Measurements from ENCODE around the gene DDX59.
"Not testable (repeated sequence)": the region's sequence is repeated elsewhere in the genome, so short reads cannot be mapped to it uniquely, and the experiment has no call there.

Gene DDX59

DNA sequence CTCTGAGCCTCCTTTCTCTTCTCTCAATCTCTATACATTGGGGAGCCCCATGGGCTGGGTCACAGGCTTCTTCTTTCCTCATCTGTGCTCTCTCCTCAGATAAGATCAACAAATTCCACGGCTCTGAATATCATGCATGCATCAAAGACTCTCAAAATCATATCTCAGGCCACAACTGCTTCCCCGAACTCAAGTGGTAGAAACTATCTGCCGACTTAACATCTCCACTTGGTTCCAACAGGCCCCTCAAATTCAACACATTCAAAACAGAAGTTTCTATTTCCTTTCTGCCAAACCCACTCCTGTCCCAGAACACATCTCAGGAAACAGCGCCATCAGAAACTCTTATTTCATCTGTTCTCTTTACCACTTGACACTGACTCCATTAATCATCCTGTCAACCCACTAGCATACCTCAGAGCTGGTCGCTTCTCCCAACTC is 16.7 kb downstream of the DDX59 start:
- H3K4me1 Mint-ChIP-seq: peaks cover 30% of the 10 kb centered on the region
- ATAC-seq (peak; percentile 81), DNase-seq (no peak)
- peak overlapping the region; percentile 16 to 61 for H3K27ac Mint-ChIP-seq
- peak overlapping the region; percentile 35 to 53 for H3K4me3 Mint-ChIP-seq
- H3K9me3 Mint-ChIP-seq: no peaks in the 10 kb centered on the region
- no peaks in the 10 kb centered on the region for H3K27me3 Mint-ChIP-seq

DNA sequence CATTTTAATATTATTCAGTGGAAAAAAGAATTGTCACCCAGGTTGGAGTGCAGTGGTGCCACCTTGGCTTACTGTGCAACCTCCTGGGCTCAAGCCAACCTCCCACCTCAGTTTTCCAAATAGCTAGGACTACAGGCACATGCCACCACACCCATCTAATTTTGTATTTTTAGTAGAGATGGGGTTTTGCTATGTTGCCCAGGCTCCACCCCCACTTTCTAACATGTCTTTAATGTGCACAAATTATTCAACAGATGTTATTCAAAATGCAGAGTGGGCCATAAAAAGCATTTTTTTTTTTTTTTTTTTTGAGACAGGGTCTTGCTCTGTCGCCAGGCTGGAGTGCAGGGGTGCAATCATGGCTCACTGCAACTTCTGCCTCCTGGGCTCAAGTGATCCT is 17.3 kb downstream of the DDX59 start:
- Mint-ChIP-seq H3K27me3 (no peaks in the 10 kb centered on the region), H3K4me3 (no peak overlapping the region), H3K27ac (no peak overlapping the region), H3K4me1 (peaks cover 30% of the 10 kb centered on the region), H3K9me3 (no peaks in the 10 kb centered on the region)
- DNase-seq (no peak), ATAC-seq (no peak)

DNA sequence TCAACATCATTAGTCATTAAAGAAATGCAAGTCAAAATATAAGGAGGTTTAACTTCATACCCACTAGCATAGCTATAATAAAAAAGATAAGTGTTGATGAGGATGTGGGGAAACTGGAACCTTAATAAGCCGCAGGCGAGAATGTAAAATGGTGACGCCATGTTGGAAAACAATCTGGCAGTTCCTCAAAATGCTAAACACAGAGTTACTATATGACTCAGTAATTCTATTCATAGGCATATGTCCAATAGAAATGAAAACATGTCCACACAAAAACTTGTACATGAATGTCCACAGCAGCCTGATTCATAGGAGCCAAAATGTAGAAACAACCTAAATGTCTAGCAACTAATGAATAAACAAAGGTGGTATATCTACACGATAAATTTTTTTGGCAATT is 23.2 kb downstream of the DDX59 start:
- Mint-ChIP-seq H3K4me1 (no peaks in the 10 kb centered on the region), H3K27me3 (no peaks in the 10 kb centered on the region)

DNA sequence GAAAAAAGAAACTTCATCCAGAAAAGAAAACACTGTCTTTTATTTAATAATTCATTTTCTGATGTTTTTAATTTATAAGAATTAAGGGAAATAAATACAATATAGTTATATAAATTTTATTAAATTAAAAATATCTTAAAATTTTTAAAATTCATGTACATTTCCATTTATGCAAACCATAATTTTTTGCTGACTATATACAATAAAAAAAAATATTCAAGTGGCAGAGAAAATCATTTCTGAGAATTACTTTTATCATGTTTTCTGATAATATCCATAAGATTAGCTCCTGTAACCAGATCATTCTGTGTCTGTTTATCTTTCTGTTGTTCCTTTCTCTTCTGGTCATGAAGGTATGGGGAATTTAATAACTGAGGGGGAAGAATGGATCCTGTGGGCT is 25.7 kb downstream of the DDX59 start:
- no peaks in the 10 kb centered on the region for H3K27me3 Mint-ChIP-seq
- no peak for ATAC-seq
- no peaks in the 10 kb centered on the region for H3K9me3 Mint-ChIP-seq
- no peak for DNase-seq
- no peak overlapping the region for H3K4me3 Mint-ChIP-seq
- H3K4me1 Mint-ChIP-seq: peaks cover 6% of the 10 kb centered on the region
- H3K27ac Mint-ChIP-seq: no peak overlapping the region

More for the DNA sequence above, 23.2 kb downstream of the DDX59 start:
- no peak for ATAC-seq
- Mint-ChIP-seq H3K27ac (no peak overlapping the region), H3K4me3 (no peak overlapping the region), H3K9me3 (no peaks in the 10 kb centered on the region)
- no peak for DNase-seq

DNA sequence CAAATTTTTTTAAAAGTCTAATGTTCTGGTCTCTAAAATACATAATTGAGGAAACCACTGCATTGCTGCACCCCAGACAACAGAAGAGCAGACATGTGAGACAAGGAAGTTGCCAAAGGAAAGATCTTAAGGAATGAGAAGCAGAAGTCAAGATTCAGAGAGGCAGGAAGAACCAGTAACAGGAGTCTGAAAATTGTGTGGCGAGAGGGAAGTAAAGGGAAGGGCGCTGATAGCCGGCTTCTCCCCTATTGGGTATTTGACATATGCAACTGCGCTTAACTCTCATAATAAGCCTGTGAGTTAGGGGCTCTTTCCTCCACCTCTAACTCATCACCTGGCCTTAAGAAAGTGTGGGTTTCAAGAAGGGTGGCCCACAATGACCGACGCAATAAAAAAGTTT is 27.2 kb downstream of the DDX59 start:
- Mint-ChIP-seq H3K9me3 (no peaks in the 10 kb centered on the region), H3K27ac (no peak overlapping the region), H3K27me3 (no peaks in the 10 kb centered on the region), H3K4me3 (no peak overlapping the region), H3K4me1 (peaks cover 6% of the 10 kb centered on the region)
- ATAC-seq (no peak), DNase-seq (no peak)

DNA sequence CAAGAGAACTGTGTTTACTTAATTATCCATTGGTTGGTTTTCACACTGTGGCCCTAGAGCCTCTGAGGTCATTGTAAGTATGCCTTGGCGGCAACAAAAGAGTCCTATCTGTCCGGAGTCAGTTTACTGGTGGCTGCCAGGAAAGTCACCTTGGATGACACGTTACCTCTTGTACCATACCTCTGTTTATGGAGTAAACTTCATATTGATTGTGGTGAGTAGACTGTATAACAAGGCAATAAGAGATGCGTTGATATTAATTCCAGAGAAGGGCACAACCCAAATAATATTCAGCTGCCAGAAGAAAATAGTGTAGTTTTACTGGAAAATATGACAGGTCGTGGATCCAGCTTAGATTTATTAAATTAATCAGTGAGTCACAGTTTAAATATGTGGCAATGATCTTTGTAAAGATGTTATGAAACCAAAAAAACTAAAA is 28.7 kb downstream of the DDX59 start:
- ATAC-seq: no peak
- no peak for DNase-seq
- no peak overlapping the region for H3K27ac Mint-ChIP-seq
- H3K9me3 Mint-ChIP-seq: no peaks in the 10 kb centered on the region
- no peak overlapping the region for H3K4me3 Mint-ChIP-seq
- H3K4me1 Mint-ChIP-seq: peaks cover 6% of the 10 kb centered on the region
- H3K27me3 Mint-ChIP-seq: no peaks in the 10 kb centered on the region

DNA sequence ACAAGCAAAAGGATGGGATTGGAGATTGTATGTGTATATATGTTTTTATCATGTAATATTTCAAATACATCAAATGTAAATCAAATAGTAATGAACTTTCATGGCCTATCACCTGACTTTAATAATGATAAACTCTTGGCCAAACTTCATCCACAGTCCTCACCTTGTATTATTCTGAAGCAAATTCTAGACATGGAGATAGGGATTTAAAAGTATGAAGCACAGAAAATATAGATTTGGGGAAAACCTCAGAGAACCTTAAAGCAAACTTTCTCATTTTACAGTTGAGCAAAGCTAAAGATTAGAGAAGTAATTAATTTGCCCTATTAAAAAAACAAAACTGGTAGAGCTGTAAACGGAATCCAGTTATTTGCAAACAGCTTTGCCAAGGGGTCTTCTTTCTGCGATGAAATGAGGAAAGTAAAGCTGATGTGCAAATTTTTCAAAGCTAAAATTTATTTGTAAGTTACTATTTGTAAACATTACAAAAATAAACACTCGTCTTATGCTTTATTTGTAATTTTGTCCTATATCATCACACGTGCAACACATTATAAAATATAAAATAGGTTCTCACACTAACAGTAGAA is 29.2 kb downstream of the DDX59 start:
- Mint-ChIP-seq H3K9me3 (no peaks in the 10 kb centered on the region), H3K27ac (no peak overlapping the region), H3K4me1 (peaks cover 6% of the 10 kb centered on the region), H3K4me3 (no peak overlapping the region), H3K27me3 (no peaks in the 10 kb centered on the region)
- no peak for DNase-seq
- no peak for ATAC-seq

DNA sequence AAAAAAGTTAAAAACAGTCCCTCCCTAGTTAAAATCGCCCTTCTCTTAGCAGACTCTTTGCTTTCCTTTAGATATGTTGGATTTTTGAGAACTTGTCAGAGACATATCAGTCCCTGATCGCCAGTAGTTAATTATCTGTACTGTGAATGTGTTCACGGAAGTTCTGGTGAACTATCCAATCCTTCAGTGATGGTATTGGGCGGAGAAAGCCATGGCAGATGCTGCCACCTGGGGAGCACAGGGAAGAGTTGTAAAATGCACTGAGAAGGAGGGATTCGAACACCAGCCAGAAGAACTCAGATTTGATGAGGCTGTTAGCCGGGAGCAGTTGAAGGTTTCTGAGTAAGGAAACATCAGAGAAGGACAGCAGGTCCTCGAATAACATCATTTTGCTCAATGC is 31.6 kb downstream of the DDX59 start:
- Mint-ChIP-seq H3K27me3 (no peaks in the 10 kb centered on the region), H3K4me3 (no peak overlapping the region), H3K9me3 (no peaks in the 10 kb centered on the region), H3K4me1 (peaks cover 6% of the 10 kb centered on the region), H3K27ac (peak overlapping the region in 1 of 2 donors; percentile 55)
- DNase-seq: no peak
- no peak for ATAC-seq

DNA sequence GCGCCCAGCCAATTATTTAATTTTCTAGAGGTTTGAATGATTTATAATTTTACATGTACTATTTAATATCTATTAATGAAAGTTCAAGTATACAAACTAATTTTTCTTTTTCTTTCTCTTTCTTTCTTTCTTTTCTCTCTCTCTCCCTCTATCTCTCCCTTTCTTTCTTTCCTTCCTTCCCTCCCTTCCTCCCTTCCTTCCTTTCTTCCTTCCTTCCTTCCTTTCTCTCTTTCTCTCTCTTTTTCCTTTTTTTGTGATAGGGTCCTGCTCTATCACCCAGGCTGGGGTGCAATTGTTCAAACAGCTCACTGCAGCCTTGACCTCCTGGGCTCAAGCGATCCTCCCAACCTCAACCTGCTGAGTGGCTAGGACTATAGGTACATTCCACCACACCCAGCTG is 33.0 kb downstream of the DDX59 start:
- DNase-seq (no peak), ATAC-seq (no peak)
- no peaks in the 10 kb centered on the region for H3K9me3 Mint-ChIP-seq
- H3K27ac Mint-ChIP-seq: no peak overlapping the region
- H3K27me3 Mint-ChIP-seq: no peaks in the 10 kb centered on the region
- no peak overlapping the region for H3K4me3 Mint-ChIP-seq
- H3K4me1 Mint-ChIP-seq: peaks cover 6% of the 10 kb centered on the region

DNA sequence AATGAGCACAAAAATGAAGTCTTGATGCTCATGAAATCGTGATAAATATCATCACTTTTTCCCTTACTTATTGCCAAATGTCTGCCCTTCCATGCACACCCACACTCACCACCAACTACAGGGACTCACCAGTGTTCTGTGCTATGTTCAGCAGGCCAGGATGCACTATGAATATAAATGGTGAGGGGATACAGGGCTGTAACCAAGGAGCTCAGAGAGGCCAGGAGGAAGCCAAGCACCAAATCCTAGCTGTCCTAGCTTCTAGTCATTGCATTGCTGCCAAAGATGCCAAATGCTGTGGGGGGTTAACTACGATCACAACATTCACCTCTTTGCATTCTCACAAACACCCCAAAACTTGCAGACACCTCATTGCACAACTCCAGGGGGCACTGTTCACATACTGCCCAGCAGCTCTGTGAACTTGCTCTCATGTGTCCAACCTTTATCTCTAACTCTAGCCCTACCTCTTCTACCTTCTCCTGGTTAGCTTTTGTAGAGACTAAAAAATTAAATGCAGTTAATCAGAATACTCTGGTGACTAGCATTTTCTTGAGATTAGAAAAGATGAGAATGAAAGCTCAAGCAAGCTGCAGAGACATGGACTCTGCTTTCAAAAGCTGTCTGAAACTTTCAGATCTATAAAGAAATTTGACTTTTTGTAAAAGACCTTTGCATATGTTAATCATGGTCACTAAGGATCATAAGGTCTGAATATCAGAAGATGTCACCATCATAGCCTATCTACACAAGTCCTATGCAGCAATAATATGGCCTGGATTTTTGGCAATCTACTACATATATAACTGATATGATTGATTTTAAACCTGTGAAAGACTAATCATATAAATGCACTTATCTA is 35.2 kb downstream of the DDX59 start:
- Mint-ChIP-seq H3K9me3 (no peaks in the 10 kb centered on the region), H3K4me3 (no peak overlapping the region), H3K4me1 (no peaks in the 10 kb centered on the region), H3K27ac (peak overlapping the region in 1 of 2 donors; percentile 22), H3K27me3 (peaks cover 5% of the 10 kb centered on the region)
- ATAC-seq: no peak
- DNase-seq: no peak

DNA sequence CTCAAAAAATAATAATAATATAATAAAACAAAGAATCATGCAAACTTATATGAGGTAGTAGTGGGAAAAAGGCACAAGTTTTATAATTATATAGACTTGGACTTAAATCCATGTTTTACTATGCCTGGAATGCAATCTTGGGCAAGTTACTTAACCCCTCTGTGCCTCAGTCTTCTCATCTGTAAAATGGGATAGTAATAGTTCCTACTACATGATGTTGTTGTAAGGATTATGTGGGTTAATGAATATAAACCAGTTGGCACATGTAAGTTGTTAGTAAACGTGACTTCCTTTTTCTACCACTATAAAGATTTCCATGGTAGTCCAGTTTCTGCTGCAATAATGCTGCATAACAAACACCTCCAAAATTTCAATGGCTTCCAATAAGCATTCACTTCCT is 38.3 kb downstream of the DDX59 start:
- no peak overlapping the region for H3K4me3 Mint-ChIP-seq
- peaks cover 25% of the 10 kb centered on the region for H3K4me1 Mint-ChIP-seq
- no peak for DNase-seq
- H3K27me3 Mint-ChIP-seq: peaks cover 8% of the 10 kb centered on the region
- no peak overlapping the region for H3K27ac Mint-ChIP-seq
- no peak for ATAC-seq
- H3K9me3 Mint-ChIP-seq: no peaks in the 10 kb centered on the region

DNA sequence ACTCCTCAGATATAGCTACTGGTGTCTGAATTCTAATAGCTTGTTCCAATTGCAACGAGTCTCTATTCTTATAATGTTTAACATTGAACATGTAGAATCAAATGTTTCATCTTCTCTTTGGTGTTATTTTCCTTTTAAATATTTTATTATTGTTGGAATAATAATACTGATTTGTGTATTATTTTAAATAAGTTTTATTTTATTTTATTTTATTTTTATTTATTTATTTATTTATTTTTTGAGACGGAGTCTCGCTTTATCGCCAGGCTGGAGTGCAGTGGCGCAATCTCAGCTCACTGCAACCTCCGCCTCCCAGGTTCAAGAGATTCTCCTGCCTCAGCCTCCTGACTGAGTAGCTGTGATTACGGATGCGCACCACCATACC is 39.2 kb downstream of the DDX59 start:
- H3K9me3 Mint-ChIP-seq, H3K27ac Mint-ChIP-seq, DNase-seq, ATAC-seq, H3K4me3 Mint-ChIP-seq, H3K27me3 Mint-ChIP-seq: not testable (repeated sequence)
- H3K4me1 Mint-ChIP-seq: peaks cover 30% of the 10 kb centered on the region

DNA sequence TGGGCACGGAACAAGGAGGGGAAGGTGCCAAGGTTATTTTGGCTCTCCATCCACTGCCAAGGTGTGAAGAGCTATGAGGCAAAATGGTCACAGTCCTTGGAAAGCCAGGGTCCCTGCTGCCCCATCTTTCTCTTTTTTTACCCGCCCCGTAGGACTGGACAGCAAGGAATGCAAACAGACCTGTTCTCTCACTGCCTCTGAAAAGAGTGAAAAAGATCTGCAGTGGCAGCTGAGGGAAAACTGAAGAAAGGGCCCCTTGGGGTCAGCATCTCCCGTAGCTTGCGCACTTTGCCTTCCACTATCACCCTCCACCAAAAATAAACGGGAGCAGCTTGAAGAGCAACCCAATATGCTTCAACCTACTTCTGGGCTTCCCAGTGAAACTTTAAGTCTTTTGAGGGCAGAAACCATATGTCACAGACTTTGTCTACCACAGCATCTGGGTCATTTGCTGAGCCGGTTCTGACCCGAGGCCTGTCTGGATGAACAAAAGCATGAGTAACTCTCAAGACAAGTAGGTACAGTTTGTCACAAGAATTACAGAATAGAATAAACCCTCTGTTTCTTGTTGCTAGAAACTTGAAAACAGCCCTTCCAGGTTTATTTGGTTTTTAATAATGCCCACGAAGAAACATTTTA is 39.7 kb downstream of the DDX59 start:
- Mint-ChIP-seq H3K4me3 (no peak overlapping the region), H3K9me3 (no peaks in the 10 kb centered on the region), H3K27me3 (peaks cover 8% of the 10 kb centered on the region), H3K27ac (no peak overlapping the region), H3K4me1 (peaks cover 35% of the 10 kb centered on the region)
- no peak for ATAC-seq
- DNase-seq: no peak

DNA sequence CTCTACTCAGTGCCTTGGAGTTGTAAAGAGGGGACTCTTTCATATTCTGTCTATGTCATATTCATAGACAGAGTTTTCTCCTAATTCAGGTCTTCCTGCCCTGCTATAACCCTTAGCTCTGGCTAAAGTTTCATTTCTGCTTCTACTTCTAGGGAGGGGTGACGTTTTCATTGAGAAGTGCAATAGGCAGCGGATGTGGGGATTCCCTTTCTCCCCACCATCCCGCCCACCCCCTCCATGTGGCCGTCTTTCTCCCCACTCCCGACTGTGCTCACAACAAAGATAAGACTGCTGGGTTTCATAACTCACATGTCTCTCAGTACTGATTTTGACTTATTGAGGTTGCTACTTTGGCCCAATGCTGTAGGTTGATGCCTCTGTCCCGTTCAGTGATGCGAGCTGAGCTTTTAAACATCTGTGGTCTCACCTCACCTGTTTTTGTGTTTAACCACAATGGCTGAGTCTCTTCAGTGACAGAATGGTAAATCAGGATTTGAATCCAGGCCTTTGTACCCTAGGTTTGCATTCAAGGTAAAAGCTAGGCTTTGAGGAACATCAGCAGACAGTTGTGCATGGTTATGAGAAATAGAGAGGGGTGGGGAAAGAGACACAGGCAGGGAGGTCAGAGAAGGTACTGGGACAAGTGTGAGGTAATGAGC is 41.4 kb downstream of the DDX59 start:
- peak; percentile 91 for ATAC-seq
- Mint-ChIP-seq H3K9me3 (no peaks in the 10 kb centered on the region), H3K4me1 (peaks cover 48% of the 10 kb centered on the region), H3K4me3 (peak overlapping the region; percentile 65 to 74), H3K27ac (no peak overlapping the region), H3K27me3 (peaks cover 8% of the 10 kb centered on the region)
- peak; percentile 47 to 73 for DNase-seq

DNA sequence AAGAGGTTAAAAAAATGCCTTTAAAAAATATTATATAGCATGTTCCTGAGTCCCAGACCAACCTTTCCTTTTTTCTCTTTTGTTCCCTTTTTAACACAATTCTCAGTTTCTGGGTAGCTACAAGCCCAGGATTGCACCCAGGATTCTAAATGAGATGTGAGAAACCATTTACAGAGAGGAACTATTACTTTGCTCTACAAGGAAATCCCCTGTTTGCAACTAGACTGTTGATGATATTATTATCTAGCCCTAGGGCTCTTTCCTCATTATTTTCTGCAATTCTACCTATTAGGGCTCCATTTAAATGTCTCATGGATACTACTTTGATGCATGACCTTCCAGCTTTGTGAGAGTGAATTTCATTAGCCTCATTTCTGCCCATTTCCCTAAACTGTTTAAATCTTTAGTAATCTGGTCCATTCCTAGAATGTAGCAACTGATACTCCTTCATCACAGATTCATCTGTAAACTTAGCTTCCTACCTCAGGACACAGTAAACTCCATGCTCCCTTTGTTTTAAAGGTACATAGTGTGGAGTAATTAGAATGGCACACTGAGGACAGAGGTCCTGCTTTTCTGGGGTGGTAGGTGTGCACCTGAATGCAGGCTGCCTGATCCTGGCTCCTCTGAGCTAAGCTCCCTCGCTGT is 42.0 kb downstream of the DDX59 start:
- Mint-ChIP-seq H3K4me1 (peaks cover 48% of the 10 kb centered on the region), H3K9me3 (no peaks in the 10 kb centered on the region), H3K27me3 (peaks cover 8% of the 10 kb centered on the region), H3K27ac (peak overlapping the region in 1 of 2 donors; percentile 78), H3K4me3 (peak overlapping the region; percentile 65 to 74)
- peak in 1 of 2 donors; percentile 26 for DNase-seq
- no peak for ATAC-seq

Measured in stimulated activated naive CD8-positive, alpha-beta T cell treated with anti-CD3 and anti-CD28 coated beads, Interleukin-15, amount 100 ng/mL, for 72 hours (primary cell).